MCF 10A (cell line): Measurements from ENCODE around the gene DSCAML1. TPM values are rescaled to one million over a fixed set of nuclear protein-coding genes. Genes with fewer than 3 reads are reported as not detected.
A peak's percentile ranks its signal among the peaks of the same experiment; 100 is the strongest.

Experiments used
- BruUV-seq: library from RNA; stranded (reverse); fragments of 400-500 nt; replicated peaks from 2 replicates; lab custom pipeline; 2021; lab: Mats Ljungman, UMichigan
- CTCF ChIA-PET: fragments of 300-600 bp; sonication (Branson Sonifier 250); formaldehyde crosslinking; extraction: SDS; loops from one replicate; lab custom pipeline; 2021; ENCODE audit warnings: antibody characterized with exemption, inconsistent platforms; lab: Yijun Ruan, JAX
- POLR2A ChIA-PET: fragments of 300-600, 350-650 bp; sonication (Branson Sonifier 250); formaldehyde crosslinking; extraction: SDS; loops from one replicate; lab custom pipeline; 2020; ENCODE audit warnings: antibody characterized with exemption, inconsistent platforms; lab: Yijun Ruan, JAX
- DNase-seq: peaks from one replicate; pipeline ENCODE4 v3.0.0-alpha.2; 2018; ENCODE audit not compliant: unreplicated experiment
- H3K27ac Mint-ChIP-seq: one replicate; pipeline ENCODE4 v1.8.0; 2022; ENCODE audit warnings: mild to moderate bottlenecking, low read depth, mixed read lengths; ENCODE audit not compliant: unreplicated experiment
- H3K27me3 Mint-ChIP-seq: one replicate; pipeline ENCODE4 v1.8.0; 2022; ENCODE audit warnings: mixed read lengths; ENCODE audit not compliant: insufficient read depth, unreplicated experiment
- H3K36me3 Mint-ChIP-seq: one replicate; pipeline ENCODE4 v1.8.0; 2022; ENCODE audit warnings: mild to moderate bottlenecking, moderate library complexity, mixed read lengths; ENCODE audit not compliant: insufficient read depth, unreplicated experiment
- H3K4me1 Mint-ChIP-seq: one replicate; pipeline ENCODE4 v1.8.0; 2022; ENCODE audit warnings: mixed read lengths; ENCODE audit not compliant: insufficient read depth, unreplicated experiment
- H3K4me3 Mint-ChIP-seq: one replicate; pipeline ENCODE4 v1.8.0; 2022; ENCODE audit warnings: mild to moderate bottlenecking, moderate library complexity, mixed read lengths; ENCODE audit not compliant: unreplicated experiment
- H3K9me3 Mint-ChIP-seq: one replicate; pipeline ENCODE4 v1.8.0; 2022; ENCODE audit warnings: mixed read lengths; ENCODE audit not compliant: unreplicated experiment
- intact Hi-C: fragments of 100-400 bp; cut with micrococcal nuclease; formaldehyde crosslinking; loops from 2 replicates; pipeline ENCODE4 v1.14.1; 2022
- total RNA-seq: library from RNA; stranded (reverse); gene quantifications from 2 replicates; pipeline ENCODE4 v1.2.3, GENCODE V29; 2022
- TF ChIP-seq, protein P1 (sequence below): fragments of 200-600 bp; IDR thresholded peaks from one replicate; pipeline ENCODE4 v1.8.0; 2022; ENCODE audit warnings: antibody characterized with exemption, mild to moderate bottlenecking; ENCODE audit not compliant: unreplicated experiment

The DSCAML1 gene
- total RNA-seq, 1 experiment from 2014 or later = not detected

DNA sequence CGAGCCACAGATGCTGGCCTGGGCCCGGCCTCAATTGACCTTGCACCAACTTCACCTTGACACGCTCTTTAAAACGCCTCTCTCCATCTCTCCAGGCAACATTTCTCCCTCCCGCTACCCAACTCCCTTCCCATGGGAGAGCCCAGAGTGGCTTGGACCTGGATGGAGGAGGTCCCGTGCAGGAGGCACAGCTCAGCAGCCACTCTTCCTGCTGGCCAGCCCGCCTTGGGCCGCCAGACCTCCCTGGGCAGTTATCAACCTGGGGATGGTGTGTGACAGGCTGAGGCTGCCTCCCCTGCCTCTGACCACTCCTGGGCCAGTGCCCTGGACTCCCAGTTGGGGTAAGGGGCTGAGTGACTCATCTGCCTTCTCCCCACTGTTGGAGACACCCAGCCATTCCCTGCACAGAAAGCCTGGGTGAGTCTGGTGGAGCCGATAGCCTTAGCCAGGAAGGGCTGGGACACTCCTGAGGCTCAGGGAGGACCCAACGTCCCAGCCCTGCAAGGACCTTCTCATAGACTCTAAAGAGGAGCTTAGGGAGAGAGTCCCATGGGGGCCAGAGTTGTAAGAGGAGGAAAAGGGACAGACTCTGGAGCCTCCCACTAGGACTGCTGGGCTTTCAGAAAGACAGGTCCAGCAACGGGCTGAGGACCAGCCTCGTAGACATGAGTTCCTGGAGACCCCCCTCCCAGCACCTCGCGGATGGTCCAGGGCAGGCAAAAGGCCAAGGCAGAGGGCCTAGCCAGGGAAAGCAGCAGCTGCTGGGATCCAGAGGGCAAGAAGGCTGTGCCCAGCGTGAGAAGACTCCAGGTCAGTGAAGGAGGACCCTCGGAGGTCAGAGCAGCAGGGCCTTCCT, 337.7 kb downstream of the DSCAML1 start:
- Mint-ChIP-seq H3K4me3 (no peak overlapping the region), H3K27me3 (peaks cover 52% of the 10 kb centered on the region), H3K9me3 (peaks cover 3% of the 10 kb centered on the region), H3K27ac (no peak overlapping the region), H3K36me3 (no peaks in the 10 kb centered on the region), H3K4me1 (no peaks in the 10 kb centered on the region)
- POLR2A ChIA-PET = interaction anchor here (0.6 kb wide), 1 partner anchor 478 kb away, joined by 3 read pairs; no protein-coding TSS in a partner anchor
- TF ChIP-seq, protein P1, sequence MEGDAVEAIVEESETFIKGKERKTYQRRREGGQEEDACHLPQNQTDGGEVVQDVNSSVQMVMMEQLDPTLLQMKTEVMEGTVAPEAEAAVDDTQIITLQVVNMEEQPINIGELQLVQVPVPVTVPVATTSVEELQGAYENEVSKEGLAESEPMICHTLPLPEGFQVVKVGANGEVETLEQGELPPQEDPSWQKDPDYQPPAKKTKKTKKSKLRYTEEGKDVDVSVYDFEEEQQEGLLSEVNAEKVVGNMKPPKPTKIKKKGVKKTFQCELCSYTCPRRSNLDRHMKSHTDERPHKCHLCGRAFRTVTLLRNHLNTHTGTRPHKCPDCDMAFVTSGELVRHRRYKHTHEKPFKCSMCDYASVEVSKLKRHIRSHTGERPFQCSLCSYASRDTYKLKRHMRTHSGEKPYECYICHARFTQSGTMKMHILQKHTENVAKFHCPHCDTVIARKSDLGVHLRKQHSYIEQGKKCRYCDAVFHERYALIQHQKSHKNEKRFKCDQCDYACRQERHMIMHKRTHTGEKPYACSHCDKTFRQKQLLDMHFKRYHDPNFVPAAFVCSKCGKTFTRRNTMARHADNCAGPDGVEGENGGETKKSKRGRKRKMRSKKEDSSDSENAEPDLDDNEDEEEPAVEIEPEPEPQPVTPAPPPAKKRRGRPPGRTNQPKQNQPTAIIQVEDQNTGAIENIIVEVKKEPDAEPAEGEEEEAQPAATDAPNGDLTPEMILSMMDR = no peak
- DNase-seq = no peak
- no TSS peak for BruUV-seq
- CTCF ChIA-PET = no interaction called here
- intact Hi-C loops = no loop called here

DNA sequence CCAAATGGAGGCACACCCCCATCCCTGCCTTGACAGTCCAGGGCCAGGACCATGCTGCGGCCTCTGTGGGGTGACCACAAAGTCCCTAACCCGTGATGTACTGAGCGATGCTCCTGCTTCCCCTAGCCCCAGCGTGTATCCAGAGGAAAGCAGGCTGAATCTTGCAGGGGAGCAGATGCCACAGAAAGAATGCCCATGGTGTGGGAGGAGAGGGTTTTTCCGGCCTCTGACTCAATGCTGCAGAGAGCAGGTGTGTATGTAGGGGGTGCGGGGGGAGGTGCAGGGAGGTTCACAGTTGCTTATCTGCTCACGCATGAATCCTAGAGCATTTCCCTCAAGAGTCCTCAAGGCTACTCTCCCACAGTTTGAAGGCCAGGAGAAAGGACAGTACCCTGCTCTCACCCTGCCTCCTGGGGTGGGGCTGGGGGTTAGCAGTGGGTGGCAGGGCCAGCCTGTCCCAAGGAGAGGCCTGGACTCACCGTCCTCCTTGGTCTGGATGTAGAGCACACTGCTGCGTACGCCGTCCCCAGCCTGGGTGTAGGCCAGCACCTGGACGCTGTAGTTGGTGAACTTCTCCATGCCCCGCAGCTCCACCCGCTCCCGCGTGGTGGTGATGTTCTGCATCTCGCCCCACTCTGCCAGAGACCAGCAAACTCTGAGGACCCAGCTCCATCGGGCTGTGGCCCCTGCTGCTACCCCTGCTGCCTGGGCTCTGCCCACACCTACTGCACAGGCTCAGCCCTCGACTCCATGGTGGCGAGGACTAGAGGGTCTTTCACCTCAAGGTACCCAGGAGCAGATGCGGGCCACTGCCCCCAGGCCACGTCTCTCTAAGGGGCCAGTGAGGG, 338.5 kb downstream of the DSCAML1 start:
- TF ChIP-seq, protein P1 = no peak

DNA sequence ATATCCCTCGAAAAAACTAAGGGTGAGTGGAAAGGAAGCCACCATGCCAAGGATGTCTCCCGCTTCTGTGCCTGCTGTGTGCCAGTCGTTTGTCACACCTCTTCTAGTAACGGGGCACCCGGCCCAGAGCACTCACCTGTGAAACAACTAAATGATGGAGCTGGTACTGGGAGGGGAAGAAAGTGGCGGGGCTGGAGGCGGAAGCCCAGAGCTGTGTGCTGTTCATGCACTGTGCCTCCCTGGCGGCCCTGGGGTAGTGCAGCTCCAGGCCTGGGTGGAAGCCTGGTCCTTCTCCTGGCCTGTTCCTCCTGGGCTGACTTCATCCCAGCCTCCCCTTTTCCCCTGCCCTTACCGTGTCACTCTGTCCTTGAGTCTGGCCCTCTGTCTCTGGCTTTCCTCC, 339.2 kb downstream of the DSCAML1 start:
- H3K9me3 Mint-ChIP-seq = peaks cover 13% of the 10 kb centered on the region
- no peak overlapping the region for H3K27ac Mint-ChIP-seq
- DNase-seq = no peak
- no peaks in the 10 kb centered on the region for H3K36me3 Mint-ChIP-seq
- H3K4me1 Mint-ChIP-seq = no peaks in the 10 kb centered on the region
- intact Hi-C loops = no loop called here
- peaks cover 57% of the 10 kb centered on the region for H3K27me3 Mint-ChIP-seq
- ChIA-PET CTCF (interaction anchor here (0.9 kb wide), 1 partner anchor 32 kb away, joined by 3 read pairs; no protein-coding TSS in a partner anchor), POLR2A (interaction anchor here (0.5 to 0.6 kb wide), 2 partner anchors 8 to 114 kb away, joined by 3 read pairs; no protein-coding TSS in a partner anchor)
- BruUV-seq = no TSS peak
- no peak overlapping the region for H3K4me3 Mint-ChIP-seq
- TF ChIP-seq, protein P1 = no peak

More for the DNA sequence above, 338.5 kb downstream of the DSCAML1 start:
- Mint-ChIP-seq H3K36me3 (no peaks in the 10 kb centered on the region), H3K4me1 (no peaks in the 10 kb centered on the region), H3K9me3 (peaks cover 12% of the 10 kb centered on the region), H3K27me3 (peaks cover 52% of the 10 kb centered on the region), H3K4me3 (no peak overlapping the region), H3K27ac (no peak overlapping the region)
- BruUV-seq = no TSS peak
- intact Hi-C loops = no loop called here
- CTCF ChIA-PET = interaction anchor here (0.9 kb wide), 1 partner anchor 33 kb away, joined by 3 read pairs; no protein-coding TSS in a partner anchor
- DNase-seq = peak; percentile 8
- POLR2A ChIA-PET = interaction anchor here (0.5 kb wide), 1 partner anchor 113 kb away, joined by 3 read pairs; no protein-coding TSS in a partner anchor
